T-helper 1 cell treated with Interleukin-12 subunit alpha and Interleukin-12 subunit beta and Interleukin-4 antibody, amounts not matched to agents 30 μg/mL and 1 μg/mL, for 36 hours (primary cell): ENCODE measurements around the gene TNS2.

Experiments
- H3K27ac Mint-ChIP-seq: one replicate; pipeline ENCODE4 v1.8.0; 2021; ENCODE audit warnings: mild to moderate bottlenecking, mixed read lengths
- H3K27me3 Mint-ChIP-seq: one replicate; pipeline ENCODE4 v1.8.0; 2021; ENCODE audit warnings: low read depth, mixed read lengths
- H3K36me3 Mint-ChIP-seq: one replicate; pipeline ENCODE4 v1.8.0; 2021; ENCODE audit warnings: low read depth, mixed read lengths
- H3K4me1 Mint-ChIP-seq: one replicate; pipeline ENCODE4 v1.8.0; 2021; ENCODE audit warnings: low read depth, mixed read lengths
- H3K4me3 Mint-ChIP-seq: one replicate; pipeline ENCODE4 v1.8.0; 2021; ENCODE audit warnings: mild to moderate bottlenecking, moderate library complexity, mixed read lengths
- H3K9me3 Mint-ChIP-seq: one replicate; pipeline ENCODE4 v1.8.0; 2021; ENCODE audit warnings: mixed read lengths

The TNS2 gene

DNA sequence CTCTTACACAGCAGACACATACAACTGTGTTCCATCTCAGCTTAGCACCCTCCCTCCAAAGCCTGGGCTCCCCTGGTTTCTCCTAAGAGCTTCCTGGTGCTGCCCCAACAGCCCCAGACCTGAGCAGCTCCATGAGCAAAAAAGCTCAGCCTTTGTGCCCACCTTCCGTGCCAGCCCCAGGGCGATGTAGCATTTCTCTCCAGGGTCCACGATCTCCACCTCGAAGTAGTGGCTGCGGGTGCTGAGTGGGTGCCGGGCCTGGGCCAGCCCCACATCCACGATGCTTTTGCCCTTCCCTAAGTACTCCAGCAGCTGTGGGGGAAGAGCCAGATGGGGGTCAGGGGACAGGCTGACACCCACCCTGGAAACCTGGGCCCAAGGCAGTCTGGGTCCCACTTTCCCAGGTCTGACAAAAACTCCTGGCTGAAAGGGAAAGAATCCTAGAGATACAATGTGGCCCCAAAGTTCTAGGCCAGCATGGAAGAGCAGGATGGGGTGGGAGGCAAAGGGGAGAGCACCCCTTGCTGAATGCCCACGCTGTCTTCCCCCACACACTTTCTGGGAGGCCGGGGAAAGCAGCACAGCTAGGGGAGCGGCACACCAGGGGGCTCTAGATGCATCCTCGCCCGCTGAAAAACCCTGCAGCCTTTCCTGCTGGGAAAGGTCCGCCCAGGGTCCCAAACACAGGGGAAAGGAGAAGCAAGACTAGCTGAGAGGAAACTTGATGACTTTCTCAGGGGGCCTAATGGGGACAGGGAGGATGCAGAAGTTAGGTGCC lies 18.3 kb downstream of the TNS2 start:
- Mint-ChIP-seq H3K27me3 (no peaks in the 10 kb centered on the region), H3K36me3 (peaks cover 28% of the 10 kb centered on the region), H3K4me3 (no peak overlapping the region), H3K4me1 (peaks cover 4% of the 10 kb centered on the region), H3K9me3 (no peaks in the 10 kb centered on the region), H3K27ac (no peak overlapping the region)

DNA sequence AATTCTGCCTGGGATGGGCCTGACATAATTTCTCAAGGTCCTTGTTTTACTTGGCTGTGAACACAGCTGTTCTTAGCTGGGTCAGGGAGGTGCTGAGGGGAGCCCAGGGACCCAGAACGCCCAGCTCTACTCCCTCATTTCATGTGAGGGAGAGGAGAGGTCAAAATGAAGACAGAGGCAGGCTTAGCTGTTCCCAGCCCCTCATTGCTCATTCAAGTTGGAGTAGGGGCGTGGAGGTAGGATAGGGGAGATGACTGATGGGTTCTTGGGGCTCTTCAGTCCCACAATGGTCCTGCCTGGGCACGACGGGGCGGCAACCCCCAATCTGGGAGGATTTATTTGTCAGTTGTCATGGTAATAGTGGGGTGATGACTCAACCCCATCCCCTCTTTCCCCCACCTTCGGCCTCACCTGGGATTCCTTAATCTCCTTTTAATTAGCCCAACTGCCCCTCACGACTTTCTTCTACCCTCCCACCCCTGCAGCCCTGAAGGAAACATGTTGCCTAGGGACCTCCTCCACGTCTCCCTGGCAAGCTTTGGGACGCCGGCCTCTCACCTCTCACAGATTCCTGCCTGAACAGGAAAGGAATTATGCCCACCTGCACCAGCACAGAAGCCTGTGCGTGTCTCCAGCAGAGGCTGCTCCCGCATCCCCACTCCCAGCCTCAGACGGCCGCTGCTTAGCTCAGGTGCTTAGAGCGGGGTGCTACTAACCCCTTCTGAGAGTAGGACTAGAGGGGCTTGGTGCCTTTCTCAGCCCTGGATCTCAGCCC lies 19.1 kb downstream of the TNS2 start:
- H3K4me1 Mint-ChIP-seq, result peaks cover 4% of the 10 kb centered on the region
- no peaks in the 10 kb centered on the region for H3K9me3 Mint-ChIP-seq
- no peaks in the 10 kb centered on the region for H3K27me3 Mint-ChIP-seq
- no peak overlapping the region for H3K4me3 Mint-ChIP-seq
- H3K27ac Mint-ChIP-seq, result no peak overlapping the region
- peaks cover 28% of the 10 kb centered on the region for H3K36me3 Mint-ChIP-seq

DNA sequence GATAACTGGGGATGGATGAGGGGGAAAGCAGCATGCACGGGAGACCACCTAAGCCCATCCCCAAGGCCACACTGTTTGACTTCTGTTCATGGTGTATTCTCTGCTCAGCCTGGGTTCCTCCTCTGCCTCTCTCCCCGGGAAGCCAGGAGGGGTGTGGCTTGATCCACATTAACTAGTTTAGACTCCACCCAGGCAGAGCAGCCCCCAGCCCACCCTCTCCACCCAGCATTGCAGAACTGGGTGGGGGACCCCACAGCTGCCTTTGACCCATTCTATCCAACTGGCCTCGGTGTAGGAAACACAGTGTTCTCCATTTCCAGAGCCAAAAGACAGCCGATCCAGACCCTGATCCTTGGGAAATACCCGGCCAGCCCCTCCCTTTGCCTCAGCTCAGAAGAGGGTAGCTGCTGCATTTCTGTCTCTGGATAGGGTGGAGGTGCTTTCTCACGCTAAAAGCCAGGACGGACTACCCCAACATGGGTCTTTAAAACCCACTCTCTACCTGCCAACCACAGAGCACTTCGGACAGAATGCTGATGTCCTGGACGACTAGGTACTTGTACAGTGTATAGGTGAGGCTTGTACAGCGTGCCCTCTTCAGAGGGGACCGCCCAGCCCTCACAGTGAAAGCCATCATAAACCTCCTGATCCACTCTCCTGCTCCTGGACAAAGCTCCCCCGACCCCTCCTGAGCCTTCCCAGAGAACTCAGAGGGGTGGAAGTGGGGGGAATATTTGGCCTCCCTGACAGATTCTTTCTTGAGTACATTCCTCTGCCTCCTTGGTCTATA lies 20.0 kb downstream of the TNS2 start:
- H3K9me3 Mint-ChIP-seq, result no peaks in the 10 kb centered on the region
- H3K4me3 Mint-ChIP-seq, result no peak overlapping the region
- H3K36me3 Mint-ChIP-seq, result peaks cover 32% of the 10 kb centered on the region
- no peak overlapping the region for H3K27ac Mint-ChIP-seq
- no peaks in the 10 kb centered on the region for H3K27me3 Mint-ChIP-seq
- H3K4me1 Mint-ChIP-seq, result peaks cover 4% of the 10 kb centered on the region

DNA sequence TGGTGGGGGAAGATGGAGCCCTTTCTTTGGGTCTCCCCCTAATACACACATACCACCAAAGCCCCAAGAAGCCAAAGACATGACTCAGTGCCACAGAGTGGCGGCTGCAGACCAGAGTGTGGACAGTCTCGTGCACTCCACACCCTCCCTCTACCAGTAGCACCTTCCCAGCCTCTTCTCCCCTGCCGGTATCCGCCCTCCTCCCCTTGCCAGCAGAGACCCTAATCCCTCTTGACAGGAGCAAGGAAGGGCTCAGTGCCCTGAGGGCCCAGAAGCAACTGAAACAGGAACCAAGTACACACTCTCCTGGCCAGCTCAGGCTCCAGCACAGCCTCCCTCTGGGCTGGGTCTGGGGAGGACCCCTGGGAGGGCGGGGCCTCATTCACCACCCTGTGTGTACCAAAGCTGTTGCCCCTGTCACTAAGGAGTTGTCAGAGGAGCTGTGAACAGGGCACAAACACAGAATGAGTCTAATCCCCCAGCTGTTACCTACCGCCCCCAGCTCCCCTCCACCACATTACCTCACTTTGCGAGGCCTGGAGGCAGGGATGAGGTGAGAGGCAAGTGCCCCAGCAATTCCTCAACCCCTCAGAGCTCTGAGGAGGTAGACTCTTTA lies 21.1 kb downstream of the TNS2 start:
- Mint-ChIP-seq H3K4me3 (no peak overlapping the region), H3K27ac (no peak overlapping the region), H3K36me3 (peaks cover 33% of the 10 kb centered on the region), H3K9me3 (no peaks in the 10 kb centered on the region), H3K27me3 (no peaks in the 10 kb centered on the region), H3K4me1 (peaks cover 3% of the 10 kb centered on the region)

DNA sequence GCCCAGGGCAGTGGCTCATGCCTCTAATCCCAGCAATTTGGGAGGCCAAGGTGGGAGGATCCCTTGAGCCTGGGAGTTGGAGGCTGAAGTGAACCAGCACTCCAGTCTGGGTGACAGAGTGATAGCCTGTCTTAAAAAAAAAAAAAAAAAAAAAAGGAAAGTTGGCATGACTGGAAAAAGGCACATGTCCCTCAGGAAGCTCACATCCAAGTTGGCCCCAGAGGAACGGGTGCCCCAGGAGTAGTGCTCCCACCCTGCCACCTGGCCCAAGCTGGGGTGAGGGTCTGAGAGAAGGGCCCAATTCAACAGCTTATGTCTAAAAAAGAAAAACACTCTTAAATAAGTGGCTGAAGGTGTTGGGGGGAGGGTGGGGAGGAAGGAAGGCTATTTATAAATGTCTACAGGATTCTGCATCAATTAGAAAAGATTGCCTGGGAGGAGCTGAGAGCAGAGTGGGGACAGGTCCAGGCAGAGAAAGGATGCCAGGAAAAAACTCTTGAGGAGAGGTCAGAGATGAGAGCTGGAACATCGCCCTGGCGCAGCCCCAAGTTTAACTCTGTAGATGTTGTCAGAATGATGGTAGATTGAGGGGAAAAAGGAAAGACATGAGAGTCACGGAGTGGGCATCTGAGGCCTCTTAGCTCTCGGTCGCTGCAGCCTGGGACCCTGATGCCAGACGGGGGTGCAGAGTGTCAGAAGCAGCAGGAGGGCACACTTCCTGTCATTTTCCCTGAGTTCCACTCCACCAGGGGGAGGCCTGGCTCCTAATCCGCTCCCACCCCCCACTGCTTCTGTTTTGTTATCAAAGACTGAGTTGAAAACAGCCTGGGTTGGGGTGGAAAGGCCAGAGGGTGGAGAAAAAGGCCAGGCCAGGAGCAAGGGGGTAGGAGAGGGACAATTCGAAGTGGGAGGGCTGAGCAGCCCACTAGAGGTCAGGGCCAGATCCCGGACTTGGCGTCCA lies 22.0 kb downstream of the TNS2 start:
- no peaks in the 10 kb centered on the region for H3K27me3 Mint-ChIP-seq
- H3K9me3 Mint-ChIP-seq, result no peaks in the 10 kb centered on the region
- H3K36me3 Mint-ChIP-seq, result peaks cover 39% of the 10 kb centered on the region
- no peak overlapping the region for H3K27ac Mint-ChIP-seq
- peaks cover under 1% of the 10 kb centered on the region for H3K4me1 Mint-ChIP-seq
- no peak overlapping the region for H3K4me3 Mint-ChIP-seq

DNA sequence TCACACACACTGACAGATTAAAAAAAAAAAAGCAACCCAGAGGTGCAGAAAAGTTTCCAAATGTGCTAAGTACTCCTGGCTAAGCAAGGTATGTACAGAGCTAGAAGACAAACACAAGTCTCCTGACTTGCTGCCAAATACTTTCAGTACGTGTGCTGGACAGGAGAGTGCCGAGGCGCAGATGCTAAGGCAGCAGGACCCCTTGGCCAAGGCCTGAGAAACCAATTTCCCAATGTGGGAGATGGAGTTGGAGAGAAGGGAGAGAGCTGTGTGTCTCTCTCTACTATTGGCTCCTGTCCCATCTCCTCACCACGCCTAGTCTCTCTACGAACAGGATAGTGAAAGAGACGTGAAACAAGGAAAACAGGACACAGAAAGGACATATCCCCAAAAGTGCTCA lies 24.0 kb downstream of the TNS2 start:
- H3K4me1 Mint-ChIP-seq, result peaks cover 9% of the 10 kb centered on the region
- no peak overlapping the region for H3K4me3 Mint-ChIP-seq
- H3K36me3 Mint-ChIP-seq, result peaks cover 45% of the 10 kb centered on the region
- no peaks in the 10 kb centered on the region for H3K27me3 Mint-ChIP-seq
- H3K27ac Mint-ChIP-seq, result no peak overlapping the region
- H3K9me3 Mint-ChIP-seq, result no peaks in the 10 kb centered on the region

DNA sequence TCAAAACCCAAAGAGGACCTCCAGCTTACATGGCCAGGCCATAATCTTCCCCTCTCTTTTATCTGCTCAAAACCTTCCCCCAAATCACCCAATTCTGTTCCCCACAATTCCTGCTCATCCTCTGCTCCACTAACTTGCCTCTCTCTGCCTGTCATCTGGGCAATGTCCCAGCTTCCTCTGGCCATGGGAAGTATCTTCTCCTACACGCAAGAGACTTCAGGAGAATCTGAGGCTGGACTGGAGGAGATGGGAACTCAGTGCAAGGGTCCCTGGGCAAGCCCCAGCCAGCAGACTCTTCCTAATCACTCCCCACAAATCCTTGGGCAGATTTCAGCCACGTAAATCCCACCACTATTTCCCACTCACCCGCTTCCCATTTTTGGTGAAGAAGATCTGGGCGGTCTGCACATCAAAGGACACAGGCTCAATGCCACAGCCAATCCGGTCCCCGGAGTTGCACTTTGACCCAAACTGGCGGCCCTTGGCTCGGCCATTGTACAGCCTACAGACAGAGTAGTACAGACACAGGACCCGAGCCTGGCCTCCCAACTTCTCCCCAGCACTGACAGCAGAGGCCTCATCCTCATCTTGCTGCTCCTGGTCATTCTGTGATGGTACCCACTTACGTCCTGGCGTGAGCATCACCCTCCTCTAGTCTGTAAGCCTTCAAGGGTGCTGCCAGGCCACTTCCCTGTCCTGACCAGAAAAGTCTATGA lies 24.6 kb downstream of the TNS2 start:
- peaks cover 45% of the 10 kb centered on the region for H3K36me3 Mint-ChIP-seq
- H3K9me3 Mint-ChIP-seq, result no peaks in the 10 kb centered on the region
- peaks cover 12% of the 10 kb centered on the region for H3K4me1 Mint-ChIP-seq
- H3K27ac Mint-ChIP-seq, result no peak overlapping the region
- no peaks in the 10 kb centered on the region for H3K27me3 Mint-ChIP-seq
- H3K4me3 Mint-ChIP-seq, result no peak overlapping the region

DNA sequence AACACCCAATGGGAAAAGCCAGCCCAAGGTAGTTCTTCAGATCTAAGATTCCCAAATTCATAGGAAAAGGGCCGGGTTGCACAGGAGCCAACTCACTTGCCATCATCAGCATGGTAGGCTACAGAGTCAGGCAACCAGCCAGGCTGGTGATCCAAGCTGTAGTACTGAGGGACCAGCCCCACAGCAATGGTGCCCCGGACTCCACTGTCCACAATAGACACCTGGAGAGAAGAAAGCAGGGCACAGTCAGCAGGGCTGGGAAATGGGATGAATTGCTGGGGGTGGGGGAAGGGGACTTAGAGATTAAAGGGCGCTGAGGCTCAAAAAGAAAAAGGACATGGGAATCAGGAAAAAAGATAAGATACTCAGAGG lies 25.1 kb downstream of the TNS2 start:
- Mint-ChIP-seq H3K27me3 (no peaks in the 10 kb centered on the region), H3K4me3 (no peak overlapping the region), H3K4me1 (peaks cover 16% of the 10 kb centered on the region), H3K27ac (no peak overlapping the region), H3K36me3 (peaks cover 45% of the 10 kb centered on the region), H3K9me3 (no peaks in the 10 kb centered on the region)

DNA sequence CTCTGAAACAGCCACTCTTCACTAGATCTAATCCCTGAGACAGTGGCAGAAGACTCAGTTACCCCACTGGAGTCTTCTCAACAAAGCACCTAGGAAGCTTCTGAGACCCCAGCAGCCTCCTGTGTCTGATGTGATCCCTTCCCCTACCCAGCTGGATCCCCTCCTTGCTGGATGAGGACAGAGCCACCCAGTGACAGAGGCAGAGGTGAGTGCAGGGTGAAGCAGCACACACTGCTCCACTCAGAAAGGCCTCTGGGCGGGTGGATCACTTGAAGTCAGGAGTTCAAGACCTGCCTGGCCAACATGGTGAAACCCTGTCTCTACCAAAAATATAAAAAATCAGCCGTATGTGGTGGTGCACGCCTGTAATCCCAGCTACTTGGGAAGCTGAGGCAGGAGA lies 26.6 kb downstream of the TNS2 start:
- H3K4me3 Mint-ChIP-seq, result peak overlapping the region; percentile 12
- no peaks in the 10 kb centered on the region for H3K9me3 Mint-ChIP-seq
- peaks cover 42% of the 10 kb centered on the region for H3K36me3 Mint-ChIP-seq
- H3K27ac Mint-ChIP-seq, result no peak overlapping the region
- H3K4me1 Mint-ChIP-seq, result peaks cover 19% of the 10 kb centered on the region
- H3K27me3 Mint-ChIP-seq, result no peaks in the 10 kb centered on the region

DNA sequence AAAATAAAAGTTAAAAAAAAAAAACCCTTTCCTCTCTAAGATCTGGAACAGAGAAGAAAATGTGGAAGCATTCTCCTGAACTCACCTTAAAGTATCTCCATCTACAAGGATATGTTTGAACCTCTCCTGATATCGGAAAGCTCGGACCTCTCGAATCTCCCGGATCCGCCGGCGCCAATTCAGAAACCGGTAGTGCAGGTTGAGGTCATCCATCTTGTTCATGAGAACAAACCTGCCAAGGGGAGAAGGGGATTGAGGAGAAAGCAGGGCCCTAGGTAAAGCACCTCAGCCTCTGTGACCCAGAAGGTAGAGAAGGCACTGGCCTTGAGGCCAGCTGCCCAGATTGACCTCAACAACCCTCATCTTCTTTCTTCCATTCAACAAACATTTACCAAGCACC lies 27.2 kb downstream of the TNS2 start:
- Mint-ChIP-seq H3K27me3 (no peaks in the 10 kb centered on the region), H3K4me3 (peak overlapping the region; percentile 94), H3K36me3 (peaks cover 38% of the 10 kb centered on the region), H3K27ac (no peak overlapping the region), H3K9me3 (no peaks in the 10 kb centered on the region), H3K4me1 (peaks cover 19% of the 10 kb centered on the region)

DNA sequence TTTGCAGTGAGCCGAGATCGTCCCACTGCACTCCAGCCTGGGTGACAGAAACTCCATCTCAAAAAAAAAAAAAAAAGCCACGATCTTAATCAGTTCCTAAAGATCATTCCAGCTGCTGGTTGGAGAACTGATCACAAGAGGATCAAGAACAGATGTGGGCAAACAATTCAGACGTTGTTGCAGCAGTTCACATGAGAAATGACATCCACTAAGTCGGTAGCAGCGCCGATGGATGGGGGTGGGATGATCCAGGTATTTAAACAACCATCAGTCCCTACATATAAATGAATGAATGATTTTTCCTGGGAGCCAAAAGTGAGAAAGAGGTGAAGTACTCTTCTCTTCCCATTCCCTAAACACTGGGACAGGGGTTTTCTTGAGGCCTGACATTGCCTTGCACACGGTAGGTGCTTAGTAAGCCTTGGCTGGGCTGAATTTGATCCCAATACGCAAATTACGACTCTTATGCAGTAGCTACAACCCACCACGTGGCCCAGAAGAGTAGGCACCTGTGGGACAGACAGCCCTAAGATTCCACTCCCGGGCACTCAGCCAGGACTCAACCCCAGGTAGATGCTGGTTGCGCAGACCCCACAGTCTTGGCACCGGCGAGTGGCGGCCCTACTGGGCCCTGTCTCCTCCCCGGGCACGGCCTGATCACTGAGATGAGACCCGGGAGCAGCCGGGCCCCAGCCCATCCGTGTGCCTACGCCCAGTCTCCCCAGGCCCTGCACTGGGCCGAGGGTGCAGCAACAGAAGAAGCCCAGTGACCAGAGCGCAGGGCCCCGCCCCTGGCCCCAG lies 28.8 kb downstream of the TNS2 start:
- H3K4me1 Mint-ChIP-seq, result peaks cover 19% of the 10 kb centered on the region
- peaks cover 28% of the 10 kb centered on the region for H3K36me3 Mint-ChIP-seq
- peak overlapping the region; percentile 92 for H3K27ac Mint-ChIP-seq
- peak overlapping the region; percentile 94 for H3K4me3 Mint-ChIP-seq
- H3K27me3 Mint-ChIP-seq, result peaks cover 6% of the 10 kb centered on the region
- H3K9me3 Mint-ChIP-seq, result no peaks in the 10 kb centered on the region

DNA sequence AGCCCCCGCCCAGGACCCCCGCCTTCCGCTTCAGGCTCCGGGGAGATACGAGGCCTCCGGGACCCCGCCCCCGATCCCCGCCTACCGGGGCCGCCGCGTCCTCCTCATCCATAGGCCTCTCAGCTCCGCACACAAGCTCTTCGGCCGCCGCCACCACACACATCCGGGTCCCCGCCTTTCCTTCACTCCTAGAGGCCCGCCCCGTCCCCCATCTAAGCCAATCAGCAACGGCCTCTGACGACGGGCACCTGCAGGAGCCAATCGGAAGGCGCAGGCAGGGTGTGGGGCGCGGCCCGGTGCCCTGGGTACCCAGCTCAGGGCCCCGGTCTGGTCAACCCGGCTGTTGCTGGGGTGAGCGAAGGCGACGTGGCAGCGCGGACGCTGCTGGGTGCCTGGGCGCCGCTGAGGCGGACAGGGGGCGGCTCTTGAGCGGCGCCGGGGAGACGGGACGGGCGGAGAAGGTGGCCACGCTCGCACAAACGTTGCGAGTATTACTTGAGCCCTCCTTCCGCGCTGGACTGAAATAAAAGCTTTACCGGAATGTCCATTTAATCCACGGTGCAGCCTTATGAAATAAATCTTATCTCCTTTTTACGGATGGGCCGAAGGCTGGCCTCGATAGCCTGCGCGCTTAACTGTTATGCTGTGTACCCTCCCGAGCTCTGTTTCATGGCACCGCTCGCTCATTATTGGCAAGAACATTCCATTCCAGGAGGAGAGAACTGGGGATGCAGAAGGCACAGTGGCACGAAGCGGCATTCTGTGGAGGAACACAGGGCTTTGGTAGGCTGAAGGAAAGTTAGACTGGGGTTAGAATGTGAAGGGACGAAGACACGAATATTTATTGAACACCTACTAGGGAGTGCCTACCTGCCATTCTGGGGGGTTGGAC lies 29.6 kb downstream of the TNS2 start, which contains the start of gene SPRYD3:
Gene SPRYD3, minus strand, starts transcription at position 165 of the 892 bp plus-strand sequence. Its CDS starts 57 bp downstream, at position 108.
- H3K4me3 Mint-ChIP-seq, result peak within 1 kb of the TSS; percentile 94
- peaks cover 19% of the 10 kb centered on the region for H3K4me1 Mint-ChIP-seq
- H3K27ac Mint-ChIP-seq, result peak within 1 kb of the TSS; percentile 92
- peaks cover 25% of the 10 kb centered on the region for H3K36me3 Mint-ChIP-seq
- no peaks in the 10 kb centered on the region for H3K9me3 Mint-ChIP-seq
- H3K27me3 Mint-ChIP-seq, result peaks cover 6% of the 10 kb centered on the region
